GM18508 (cell line): Measurements from ENCODE around the gene PTPN5.

Experiments
- ATAC-seq: cut with Tn5 transposase; IDR thresholded peaks from one replicate; pipeline ENCODE4 v1.9.1; 2021; ENCODE audit warnings: moderate number of reproducible peaks; ENCODE audit not compliant: insufficient read depth, unreplicated experiment

The PTPN5 gene

GRCh38 chr11:18743900-18744514, 47.6 kb downstream of the PTPN5 start:
- no peak for ATAC-seq

- ATAC-seq, result no peak
Measured at GRCh38 chr11:18743365-18743764, 48.2 kb downstream of the PTPN5 start.

DNA sequence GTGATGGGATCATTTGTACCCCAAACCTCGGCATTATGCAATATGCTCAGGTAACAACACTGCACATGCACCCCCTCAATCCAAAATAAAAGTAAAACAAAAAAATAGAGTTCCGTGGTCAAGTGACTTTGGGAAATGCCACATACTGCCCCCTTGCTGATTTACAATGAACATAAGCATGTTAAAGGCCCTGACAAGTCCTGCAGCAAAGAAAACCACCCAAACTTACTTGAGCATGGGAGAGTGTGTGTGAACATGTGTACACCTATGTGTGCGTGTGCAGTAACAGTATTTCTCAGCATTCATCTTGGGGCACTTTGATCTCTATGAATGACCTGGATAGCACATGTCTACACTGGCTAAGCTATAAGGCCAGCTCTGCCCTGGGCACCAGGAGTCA, 49.8 kb downstream of the PTPN5 start:
- no peak for ATAC-seq

DNA sequence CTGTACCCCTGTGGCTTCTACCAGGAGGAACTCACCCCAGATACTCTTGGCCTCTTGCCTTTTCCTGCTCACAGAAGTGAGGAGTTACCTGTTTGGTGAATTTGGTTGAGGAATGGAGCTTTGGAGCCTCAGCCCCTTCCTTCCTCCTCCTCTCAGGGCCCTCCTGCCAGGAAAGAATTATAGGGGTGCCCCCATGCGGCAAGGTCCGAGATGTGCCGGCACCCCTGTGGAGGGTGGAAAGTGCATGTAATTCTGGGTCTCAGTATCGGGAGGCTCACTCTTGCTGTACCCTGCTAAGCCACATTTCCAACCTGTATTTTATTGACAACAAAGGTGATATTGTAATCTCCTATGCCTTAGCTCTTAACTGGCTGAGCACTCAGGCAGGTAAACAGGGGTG, 51.9 kb downstream of the PTPN5 start:
- no peak for ATAC-seq

- no peak for ATAC-seq
Measured at GRCh38 chr11:18737642-18738041, 54.0 kb downstream of the PTPN5 start.

- no peak for ATAC-seq
Measured at GRCh38 chr11:18736590-18737148, 54.9 kb downstream of the PTPN5 start.

DNA sequence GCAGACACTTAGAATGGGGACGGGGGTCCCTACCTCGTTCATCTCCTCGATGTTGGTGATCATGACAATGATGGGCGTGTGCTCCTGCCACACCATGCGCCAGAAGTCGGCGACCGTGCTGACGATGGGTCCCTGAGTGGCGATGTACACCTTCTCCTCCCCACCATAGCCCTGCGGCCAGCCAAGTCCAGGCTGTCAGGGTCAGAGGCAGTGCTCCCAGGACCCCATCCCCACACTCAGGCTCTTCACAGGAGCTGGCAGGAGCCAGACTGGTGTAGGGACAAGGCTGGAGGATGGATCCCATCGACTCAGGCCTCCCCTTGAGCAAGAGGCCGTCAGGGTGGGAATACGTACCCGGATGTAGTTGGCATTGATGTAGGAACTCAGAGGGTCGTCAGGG, 58.4 kb downstream of the PTPN5 start:
- no peak for ATAC-seq

- ATAC-seq, result peak; percentile 45
Measured at GRCh38 chr11:18731949-18732821, 59.4 kb downstream of the PTPN5 start.

DNA sequence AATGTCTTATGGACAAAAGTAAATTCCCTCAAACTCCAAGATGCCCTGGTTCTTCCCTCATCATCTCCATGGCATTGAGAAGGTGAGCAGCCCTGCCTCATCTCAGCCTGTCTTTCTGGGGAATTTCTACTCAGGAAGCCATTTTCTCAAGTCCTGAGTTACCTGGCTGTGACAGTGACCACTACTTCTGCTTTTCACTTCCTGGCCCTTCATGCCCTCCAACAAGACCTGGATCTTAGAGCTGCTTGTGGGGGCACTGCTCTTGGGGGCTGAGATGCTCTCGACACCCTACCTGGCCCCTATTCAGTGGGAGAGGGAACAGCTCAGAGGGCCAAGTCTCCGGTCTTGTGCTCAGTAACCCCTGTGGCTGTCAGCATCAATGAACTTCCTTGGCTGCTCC, 60.2 kb downstream of the PTPN5 start:
- no peak for ATAC-seq

- no peak for ATAC-seq
Measured at GRCh38 chr11:18730020-18730419, 61.6 kb downstream of the PTPN5 start.

DNA sequence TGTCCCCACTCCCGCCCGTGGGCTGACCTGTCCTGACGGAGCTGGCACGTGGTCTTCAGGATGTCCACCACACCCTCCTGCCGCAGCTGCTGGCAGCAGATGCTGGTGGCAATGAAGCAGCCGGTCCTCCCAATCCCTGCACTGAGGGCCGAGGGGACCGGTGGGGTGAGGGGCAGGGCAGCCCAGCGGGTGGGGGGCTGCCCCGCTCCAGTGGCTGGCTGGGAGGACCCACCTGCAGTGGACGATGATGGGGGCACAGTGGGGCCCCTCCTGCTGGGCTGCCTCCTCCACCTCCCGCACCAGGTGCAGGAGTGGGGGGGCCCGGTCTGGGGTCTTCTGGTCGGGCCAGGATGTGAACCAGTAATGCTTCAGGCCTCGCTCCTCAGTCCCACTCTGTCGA, 62.2 kb downstream of the PTPN5 start:
- no peak for ATAC-seq

- ATAC-seq, result no peak
Measured at GRCh38 chr11:18728658-18729057, 62.9 kb downstream of the PTPN5 start.

GRCh38 chr11:18727479-18728236, 63.9 kb downstream of the PTPN5 start:
- ATAC-seq, result no peak

DNA sequence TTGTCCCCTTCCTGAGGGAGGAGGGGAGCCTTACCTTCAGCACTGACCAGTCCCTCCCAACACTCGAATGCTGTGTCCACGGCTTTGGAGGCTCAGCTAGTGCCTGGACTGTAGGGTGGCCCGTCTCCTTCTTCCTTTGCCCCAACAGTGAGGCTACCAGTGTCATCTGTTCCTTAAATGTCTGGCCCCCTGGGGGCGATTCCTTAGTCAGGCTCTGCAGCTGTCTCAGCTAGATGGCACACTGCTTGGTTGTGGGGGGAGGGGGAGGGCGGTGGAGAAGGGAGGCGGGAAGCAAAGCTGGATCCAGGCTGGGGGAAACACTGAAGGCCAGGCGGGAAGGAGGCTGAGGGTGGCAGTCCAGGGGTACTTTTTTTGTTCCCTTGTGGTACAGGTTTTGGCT, 65.6 kb downstream of the PTPN5 start, which contains the start of gene IGSF22:
Gene IGSF22, minus strand, starts transcription at position 149 of the 400 bp plus-strand sequence. CDS start 1,952 bp downstream, outside the sequence.
- no peak for ATAC-seq

DNA sequence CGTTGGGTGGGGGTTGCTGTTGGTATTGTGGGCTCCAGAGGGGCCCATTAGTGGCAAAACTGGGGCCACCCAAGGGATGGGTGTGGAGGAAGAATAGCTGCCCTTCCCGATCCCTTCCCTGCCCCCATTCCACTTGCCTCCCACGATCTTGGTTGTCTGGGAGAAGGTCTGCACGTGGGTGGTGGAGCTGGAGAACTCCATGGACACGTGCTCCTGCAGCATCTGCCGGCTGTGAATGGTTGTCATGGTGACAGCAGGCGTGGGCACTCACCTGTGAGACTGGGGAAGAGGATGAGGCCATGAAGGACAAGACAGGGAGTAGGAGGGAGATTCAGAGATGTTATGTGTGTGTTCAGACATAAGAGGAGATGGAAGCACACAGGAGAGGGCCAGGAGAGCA, 67.6 kb downstream of the PTPN5 start:
- ATAC-seq, result no peak

DNA sequence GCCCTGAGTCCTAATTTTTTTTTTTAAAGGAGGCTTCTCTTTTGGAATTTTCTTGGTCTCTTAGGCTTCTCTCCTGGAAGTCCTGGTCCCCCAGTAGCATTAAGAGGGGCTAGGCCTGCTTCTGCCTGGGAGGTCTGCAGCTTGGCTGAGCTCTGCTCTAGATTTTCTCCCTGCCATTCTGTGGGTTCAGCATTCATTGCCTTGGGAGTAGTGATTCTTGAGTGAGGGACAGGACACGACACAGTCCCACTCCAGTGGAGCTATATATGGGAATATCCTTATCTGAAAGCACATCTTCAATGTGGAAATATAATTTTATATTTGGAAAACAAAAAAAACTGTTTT, 69.3 kb downstream of the PTPN5 start:
- ATAC-seq, result no peak

GRCh38 chr11:18721561-18722292, 69.9 kb downstream of the PTPN5 start:
- peak; percentile 52 for ATAC-seq

- peak; percentile 41 for ATAC-seq
Measured at GRCh38 chr11:18720808-18721560, 70.6 kb downstream of the PTPN5 start.

GRCh38 chr11:18720091-18720807, 71.3 kb downstream of the PTPN5 start:
- ATAC-seq, result no peak
